Tibial artery (tissue), 4 donors: ENCODE results near the gene CLDND1.

Experiments
- DNase-seq, 2 donors: peaks; one replicate each; pipeline ENCODE4 v3.0.0-alpha.2; 2019
- H3K27ac ChIP-seq, 2 donors: fragments of 200-600 bp; sonication (generic) in 1 of 2; 1 replicate in 1 of 2; 2 replicates in 1 of 2; pipeline ENCODE4 v1.5.1; 2018 to 2019; ENCODE audit warnings: mild to moderate bottlenecking in 1 of 2
- H3K27me3 ChIP-seq, 2 donors: fragments of 200-600 bp; sonication (generic) in 1 of 2; one replicate each; pipeline versions ENCODE4 v1.5.1 to v1.6.0; 2016 to 2019
- H3K36me3 ChIP-seq, 3 donors: fragments of 200-600 bp; sonication (generic) in 2 of 3; one replicate each; pipeline ENCODE4 v1.5.1; 2016 to 2019; ENCODE audit warnings: mild to moderate bottlenecking in 2 of 3
- H3K4me1 ChIP-seq, 4 donors: fragments of 200-600 bp; sonication (generic) in 2 of 4; 1 replicate in 3 of 4; 2 replicates in 1 of 4; pipeline ENCODE4 v1.5.1; 2016 to 2019
- H3K4me3 ChIP-seq, 2 donors: fragments of 200-600 bp; sonication (generic) in 1 of 2; 1 replicate in 1 of 2; 2 replicates in 1 of 2; pipeline ENCODE4 v1.5.1; 2018 to 2019; ENCODE audit warnings: mild to moderate bottlenecking in 2 of 2
- H3K9me3 ChIP-seq, 3 donors: fragments of 200-600 bp; sonication (generic) in 1 of 3; one replicate each; pipeline ENCODE4 v1.5.1; 2016 to 2019
- CTCF ChIP-seq, 2 experiments: fragments of 200-600 bp in 1 of 2; fragments of 450-650 bp in 1 of 2; IDR thresholded peaks; one replicate each; pipeline ENCODE4 v1.5.1; 2017 to 2019; ENCODE audit warnings: antibody characterized with exemption in 2 of 2, mild to moderate bottlenecking in 1 of 2, moderate library complexity in 1 of 2
- intact Hi-C: fragments of 100-400 bp; cut with DNase I; formaldehyde crosslinking; loops from one replicate; pipeline ENCODE4 v1.15.0; 2023; ENCODE audit warnings: low total_unique reads

Gene CLDND1

GRCh38 chr3:98553753-98554152, 31.1 kb upstream of the CLDND1 start:
- no peaks in the 10 kb centered on the region for H3K36me3 ChIP-seq
- no peak for TF ChIP-seq CTCF (IDR thresholded peaks at IDR 0.05)
- H3K4me3 ChIP-seq = no peak overlapping the region
- no peaks in the 10 kb centered on the region for H3K4me1 ChIP-seq
- intact Hi-C loops = no loop called here
- no peak for DNase-seq
- H3K9me3 ChIP-seq = no peaks in the 10 kb centered on the region
- H3K27me3 ChIP-seq = no peaks in the 10 kb centered on the region
- no peak overlapping the region for H3K27ac ChIP-seq

GRCh38 chr3:98553021-98553563, 30.4 kb upstream of the CLDND1 start:
- intact Hi-C loops = no loop called here
- no peaks in the 10 kb centered on the region for H3K36me3 ChIP-seq
- TF ChIP-seq CTCF (IDR thresholded peaks at IDR 0.05) = no peak
- no peaks in the 10 kb centered on the region for H3K4me1 ChIP-seq
- no peaks in the 10 kb centered on the region for H3K27me3 ChIP-seq
- H3K9me3 ChIP-seq = no peaks in the 10 kb centered on the region
- DNase-seq = no peak
- H3K27ac ChIP-seq = no peak overlapping the region
- no peak overlapping the region for H3K4me3 ChIP-seq

- H3K27ac ChIP-seq = no peak overlapping the region
- no peaks in the 10 kb centered on the region for H3K27me3 ChIP-seq
- intact Hi-C loops = no loop called here
- H3K4me1 ChIP-seq = no peaks in the 10 kb centered on the region
- H3K9me3 ChIP-seq = no peaks in the 10 kb centered on the region
- H3K4me3 ChIP-seq = no peak overlapping the region
- DNase-seq = no peak
- no peaks in the 10 kb centered on the region for H3K36me3 ChIP-seq
- TF ChIP-seq CTCF (IDR thresholded peaks at IDR 0.05) = no peak
Measured at GRCh38 chr3:98552232-98553020, 29.7 kb upstream of the CLDND1 start.

- no peak overlapping the region for H3K27ac ChIP-seq
- TF ChIP-seq CTCF (IDR thresholded peaks at IDR 0.05) = no peak
- DNase-seq = no peak
- no peak overlapping the region for H3K4me3 ChIP-seq
- H3K36me3 ChIP-seq = no peaks in the 10 kb centered on the region
- no peaks in the 10 kb centered on the region for H3K4me1 ChIP-seq
- H3K27me3 ChIP-seq = peaks cover 0 to 5% of the 10 kb centered on the region in 2 donors
- no peaks in the 10 kb centered on the region for H3K9me3 ChIP-seq
- intact Hi-C loops = no loop called here
Measured at GRCh38 chr3:98551754-98552153, 29.1 kb upstream of the CLDND1 start.

GRCh38 chr3:98551236-98551635, 28.5 kb upstream of the CLDND1 start:
- H3K4me1 ChIP-seq = no peaks in the 10 kb centered on the region
- H3K27me3 ChIP-seq = peaks cover 0 to 5% of the 10 kb centered on the region in 2 donors
- intact Hi-C loops = no loop called here
- no peak overlapping the region for H3K4me3 ChIP-seq
- H3K36me3 ChIP-seq = no peaks in the 10 kb centered on the region
- no peak overlapping the region for H3K27ac ChIP-seq
- H3K9me3 ChIP-seq = no peaks in the 10 kb centered on the region
- no peak for DNase-seq
- TF ChIP-seq CTCF (IDR thresholded peaks at IDR 0.05) = no peak
